ENCODE results near the gene SLC38A10. TPM values are rescaled to one million over a fixed set of nuclear protein-coding genes. Genes with fewer than 3 reads are reported as not detected.

SLC38A10 gene
- polyA plus RNA-seq, 6 donors from 2014 or later = 44.0 to 82.0 (median 51.0) TPM

GRCh38 chr17:81252987-81253329, 42.1 kb downstream of the SLC38A10 start:
- Mint-ChIP-seq H3K36me3 (peaks cover 5 to 7% of the 10 kb centered on the region in 2 donors), H3K27ac (peak overlapping the region in 2 of 6 donors; percentile 18 to 69), H3K4me3 (no peak overlapping the region), H3K9me3 (no peaks in the 10 kb centered on the region), H3K27me3 (no peaks in the 10 kb centered on the region), H3K4me1 (peaks cover 10 to 18% (median 11%) of the 10 kb centered on the region in 3 donors)
- DNase-seq (no peak), ATAC-seq (ENCODE audit: low read depth in 2 of 2) (peak in 1 of 2 donors; percentile 7)

GRCh38 chr17:81252326-81252986, 42.7 kb downstream of the SLC38A10 start:
- Mint-ChIP-seq H3K4me1 (peaks cover 10 to 18% (median 11%) of the 10 kb centered on the region in 3 donors), H3K36me3 (peaks cover 5 to 7% of the 10 kb centered on the region in 2 donors), H3K27me3 (no peaks in the 10 kb centered on the region), H3K4me3 (peak overlapping the region in 1 of 8 donors; percentile 77), H3K27ac (peak overlapping the region in 1 of 6 donors; percentile 71), H3K9me3 (no peaks in the 10 kb centered on the region)
- ATAC-seq (ENCODE audit: low read depth in 2 of 2) = no peak
- no peak for DNase-seq

DNA sequence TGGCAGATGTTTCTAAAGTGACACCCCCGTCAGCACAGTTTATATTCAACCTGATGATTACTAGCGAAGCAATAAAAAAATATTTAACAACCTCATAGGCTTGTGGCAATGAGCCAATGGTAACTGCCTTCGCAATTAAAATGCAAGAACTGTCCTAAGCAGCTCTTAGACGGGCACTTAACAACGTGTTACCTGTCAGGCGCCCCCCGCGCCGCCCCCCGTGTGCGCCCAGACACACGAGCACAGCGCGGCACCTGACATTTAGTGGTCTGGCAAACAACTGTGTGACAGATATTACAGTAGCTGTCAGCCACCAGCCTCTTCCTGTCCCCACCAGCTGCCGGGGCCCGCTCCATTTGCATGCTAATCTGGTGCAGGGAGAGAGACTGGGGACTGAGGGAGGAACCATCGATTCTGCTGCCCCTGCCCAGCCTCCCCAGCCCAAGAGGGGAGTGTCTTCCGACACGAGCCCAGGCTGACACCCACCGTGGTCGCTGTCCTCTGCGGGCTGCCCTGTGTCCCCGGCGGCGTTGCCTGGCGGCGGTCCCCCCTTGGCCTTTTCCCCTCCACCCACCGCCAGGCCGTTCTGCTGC, 43.3 kb downstream of the SLC38A10 start:
- H3K9me3 Mint-ChIP-seq = no peaks in the 10 kb centered on the region
- no peak overlapping the region for H3K27ac Mint-ChIP-seq
- H3K27me3 Mint-ChIP-seq = no peaks in the 10 kb centered on the region
- no peak overlapping the region for H3K4me3 Mint-ChIP-seq
- ATAC-seq (ENCODE audit: low read depth in 2 of 2) (peak in 1 of 2 donors; percentile 34), DNase-seq (no peak)
- peaks cover 5 to 7% of the 10 kb centered on the region in 2 donors for H3K36me3 Mint-ChIP-seq
- H3K4me1 Mint-ChIP-seq = peaks cover 10 to 20% (median 13%) of the 10 kb centered on the region in 3 donors

DNA sequence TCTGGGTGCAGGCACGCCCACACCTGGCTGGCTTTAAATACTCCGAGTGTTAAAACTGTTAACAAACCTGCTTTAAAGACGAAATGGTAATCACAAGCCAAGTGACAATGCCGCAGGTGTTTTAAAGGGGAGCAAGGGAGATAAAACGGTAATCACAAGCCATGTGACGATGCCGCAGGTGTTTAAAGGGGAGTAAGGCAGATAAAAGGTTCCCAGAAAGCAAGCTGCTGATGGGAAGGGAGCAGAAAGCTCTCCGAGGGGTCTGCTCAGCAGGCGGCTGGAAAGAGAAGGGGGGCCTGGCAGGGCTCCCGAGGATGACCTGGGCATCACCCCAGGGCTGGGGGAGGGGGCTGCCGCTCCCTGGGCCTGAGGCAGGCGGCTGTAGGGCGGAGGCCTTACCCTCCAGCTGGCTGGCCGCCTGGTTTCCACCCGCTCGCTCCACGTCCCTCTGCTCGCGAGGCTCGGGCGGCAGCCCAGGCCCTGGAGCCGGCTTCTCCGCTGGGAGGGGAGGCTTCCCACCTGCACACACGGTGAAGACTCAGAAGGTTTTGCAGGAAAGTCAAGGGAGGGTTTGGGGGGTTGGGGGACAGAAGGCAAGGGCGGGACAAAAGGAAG, 43.9 kb downstream of the SLC38A10 start:
- DNase-seq (no peak), ATAC-seq (ENCODE audit: low read depth in 2 of 2) (no peak)
- Mint-ChIP-seq H3K27ac (no peak overlapping the region), H3K9me3 (no peaks in the 10 kb centered on the region), H3K27me3 (no peaks in the 10 kb centered on the region), H3K36me3 (peaks cover 5 to 7% of the 10 kb centered on the region in 2 donors), H3K4me1 (peaks cover 10 to 22% (median 14%) of the 10 kb centered on the region in 3 donors), H3K4me3 (no peak overlapping the region)

DNA sequence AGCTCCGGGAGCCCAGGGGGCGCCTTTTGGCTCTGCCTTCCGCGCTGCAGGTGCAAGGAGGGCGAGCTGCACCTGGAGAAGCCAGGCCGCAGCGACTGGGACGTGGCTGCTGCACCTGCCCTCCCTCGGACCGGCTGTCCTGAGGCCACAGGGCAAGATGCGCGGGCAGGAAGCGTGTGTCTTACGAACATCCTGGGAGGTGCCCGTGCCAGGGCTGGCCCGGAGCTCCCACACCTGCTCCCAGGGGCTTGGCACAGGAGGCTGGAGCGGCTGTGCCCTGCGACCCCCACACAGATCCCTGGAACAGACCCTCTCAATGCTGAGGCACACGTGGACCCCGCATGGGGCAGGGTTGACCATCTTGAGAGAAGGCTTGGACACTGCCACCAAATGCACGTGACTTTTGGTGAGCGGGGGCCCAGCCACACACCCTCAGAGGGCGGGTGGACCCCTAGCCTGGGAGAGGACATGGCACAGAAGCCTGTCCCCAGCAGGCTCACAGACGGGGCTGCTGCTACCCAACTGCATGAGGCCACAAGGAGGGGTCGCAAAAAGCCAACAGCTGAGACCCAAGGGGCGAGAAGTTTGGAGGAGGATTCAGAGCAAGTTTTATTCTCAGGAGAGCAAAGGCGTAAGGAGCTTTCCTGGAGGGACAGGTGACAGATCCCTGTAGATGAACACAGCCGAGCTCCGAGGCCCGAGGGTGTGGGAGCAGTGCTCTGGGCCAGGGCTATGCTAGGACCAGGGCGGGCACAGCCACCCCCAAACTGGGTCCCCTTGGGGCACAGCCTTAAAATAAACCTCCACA, 44.6 kb downstream of the SLC38A10 start:
- H3K4me1 Mint-ChIP-seq = peaks cover 10 to 22% (median 14%) of the 10 kb centered on the region in 3 donors
- DNase-seq = no peak
- H3K9me3 Mint-ChIP-seq = no peaks in the 10 kb centered on the region
- peaks cover 5 to 7% of the 10 kb centered on the region in 2 donors for H3K36me3 Mint-ChIP-seq
- H3K27me3 Mint-ChIP-seq = no peaks in the 10 kb centered on the region
- peak overlapping the region in 2 of 6 donors; percentile 22 to 56 for H3K27ac Mint-ChIP-seq
- no peak for ATAC-seq (ENCODE audit: low read depth in 2 of 2)
- no peak overlapping the region for H3K4me3 Mint-ChIP-seq

DNA sequence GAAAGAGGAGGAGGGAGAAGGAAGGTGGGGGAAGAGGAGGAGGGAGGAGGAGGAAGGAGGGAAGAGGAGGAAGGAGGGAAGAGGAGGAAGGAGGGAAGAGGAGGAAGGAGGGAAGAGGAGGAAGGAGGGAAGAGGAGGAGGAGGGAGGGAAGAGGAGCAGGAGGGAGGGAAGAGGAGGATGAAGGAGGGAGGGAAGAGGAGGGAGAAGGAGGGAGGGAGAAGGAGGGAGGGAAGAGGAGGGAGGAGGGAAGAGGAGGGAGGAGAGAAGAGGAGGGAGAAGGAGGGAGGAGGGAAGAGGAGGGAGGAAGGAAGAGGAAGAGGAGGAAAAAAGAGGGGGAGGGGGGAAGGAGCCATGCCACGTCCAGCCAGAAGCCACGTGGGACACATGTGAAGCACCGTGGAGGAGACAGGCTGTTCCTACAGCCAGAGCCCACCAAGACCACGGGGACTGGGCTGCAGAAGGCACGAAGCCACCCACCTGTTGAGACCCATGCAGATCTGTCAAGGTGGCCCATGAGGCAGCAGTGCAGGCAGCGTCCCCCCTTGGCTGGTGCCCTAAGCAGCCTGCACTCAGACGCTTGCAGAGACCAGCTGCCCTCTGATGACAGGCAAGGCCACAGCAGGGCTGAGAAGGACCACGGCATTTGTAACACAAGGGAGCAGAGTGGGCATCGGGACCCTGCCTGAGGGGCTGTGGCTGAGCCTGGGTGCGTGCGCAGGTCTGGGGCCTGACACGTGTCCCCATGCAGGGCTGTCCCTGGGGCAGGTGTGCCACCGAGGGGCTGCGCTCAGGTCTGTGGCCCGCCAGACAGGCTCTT, 45.7 kb downstream of the SLC38A10 start:
- Mint-ChIP-seq H3K27ac (peak overlapping the region in 1 of 6 donors; percentile 37), H3K27me3 (no peaks in the 10 kb centered on the region), H3K36me3 (peaks cover 5 to 7% of the 10 kb centered on the region in 2 donors), H3K4me3 (no peak overlapping the region), H3K4me1 (peaks cover 10 to 22% (median 17%) of the 10 kb centered on the region in 3 donors), H3K9me3 (no peaks in the 10 kb centered on the region)
- no peak for ATAC-seq (ENCODE audit: low read depth in 2 of 2)
- no peak for DNase-seq

DNA sequence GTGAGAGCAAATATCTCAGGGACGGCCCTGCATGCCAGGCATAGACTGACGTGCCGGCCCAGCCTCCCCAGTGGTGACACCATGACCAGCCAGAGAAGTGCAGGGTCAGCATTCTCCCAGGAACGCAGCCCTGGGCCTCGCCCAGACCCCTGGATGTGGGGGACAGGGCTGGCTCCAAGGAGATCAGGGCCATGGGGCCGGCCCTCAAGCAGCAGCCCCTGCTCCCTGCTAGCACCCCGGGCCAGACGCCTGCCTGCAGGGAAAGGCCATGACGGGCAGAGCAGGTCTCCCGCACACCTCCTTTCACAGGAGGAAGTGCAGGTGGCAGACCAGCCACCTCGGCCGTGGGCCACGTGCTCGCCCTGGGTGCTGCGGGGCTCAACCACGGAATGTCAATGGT, 46.5 kb downstream of the SLC38A10 start:
- ATAC-seq (ENCODE audit: low read depth in 2 of 2) (no peak), DNase-seq (no peak)
- Mint-ChIP-seq H3K4me1 (peaks cover 6 to 17% (median 13%) of the 10 kb centered on the region in 3 donors), H3K9me3 (no peaks in the 10 kb centered on the region), H3K36me3 (peaks cover 5 to 7% of the 10 kb centered on the region in 2 donors), H3K27me3 (no peaks in the 10 kb centered on the region), H3K4me3 (no peak overlapping the region), H3K27ac (no peak overlapping the region)

DNA sequence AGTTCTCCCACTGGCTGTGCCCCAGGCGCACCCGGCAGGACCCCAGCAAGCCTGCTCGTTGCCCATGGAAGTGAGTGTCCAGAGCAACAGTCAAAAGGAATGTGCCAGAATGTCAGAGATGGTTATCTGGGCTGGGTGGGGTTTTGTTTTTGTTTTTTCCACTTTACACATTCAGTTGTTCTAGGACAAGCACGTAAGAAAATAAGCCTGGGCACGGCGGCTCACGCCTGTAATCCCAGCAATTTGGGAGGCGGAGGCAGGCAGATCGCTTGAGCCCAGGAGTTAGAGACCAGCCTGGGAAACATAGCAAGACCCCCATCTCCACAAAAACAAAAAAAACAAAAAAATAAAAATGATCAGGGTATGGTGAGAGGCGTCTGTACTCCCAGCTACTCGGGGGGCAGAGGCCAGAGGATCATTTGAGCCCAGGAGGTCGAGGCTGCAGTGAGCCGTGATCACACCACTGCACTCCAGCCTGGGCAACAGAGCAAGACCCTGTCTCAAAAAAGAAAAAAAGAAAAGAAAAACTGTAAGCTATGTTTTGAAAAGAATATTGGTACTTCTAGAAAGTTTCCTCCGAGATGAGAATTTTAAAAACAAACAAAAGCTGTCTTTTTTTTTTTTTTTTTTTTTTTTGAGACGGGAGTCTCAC, 47.6 kb downstream of the SLC38A10 start:
- Mint-ChIP-seq H3K4me1 (peaks cover 0 to 8% (median 6%) of the 10 kb centered on the region in 3 donors), H3K27me3 (no peaks in the 10 kb centered on the region), H3K27ac (no peak overlapping the region), H3K36me3 (no peaks in the 10 kb centered on the region), H3K4me3 (no peak overlapping the region), H3K9me3 (no peaks in the 10 kb centered on the region)
- DNase-seq = no peak
- ATAC-seq (ENCODE audit: low read depth in 2 of 2) = no peak

DNA sequence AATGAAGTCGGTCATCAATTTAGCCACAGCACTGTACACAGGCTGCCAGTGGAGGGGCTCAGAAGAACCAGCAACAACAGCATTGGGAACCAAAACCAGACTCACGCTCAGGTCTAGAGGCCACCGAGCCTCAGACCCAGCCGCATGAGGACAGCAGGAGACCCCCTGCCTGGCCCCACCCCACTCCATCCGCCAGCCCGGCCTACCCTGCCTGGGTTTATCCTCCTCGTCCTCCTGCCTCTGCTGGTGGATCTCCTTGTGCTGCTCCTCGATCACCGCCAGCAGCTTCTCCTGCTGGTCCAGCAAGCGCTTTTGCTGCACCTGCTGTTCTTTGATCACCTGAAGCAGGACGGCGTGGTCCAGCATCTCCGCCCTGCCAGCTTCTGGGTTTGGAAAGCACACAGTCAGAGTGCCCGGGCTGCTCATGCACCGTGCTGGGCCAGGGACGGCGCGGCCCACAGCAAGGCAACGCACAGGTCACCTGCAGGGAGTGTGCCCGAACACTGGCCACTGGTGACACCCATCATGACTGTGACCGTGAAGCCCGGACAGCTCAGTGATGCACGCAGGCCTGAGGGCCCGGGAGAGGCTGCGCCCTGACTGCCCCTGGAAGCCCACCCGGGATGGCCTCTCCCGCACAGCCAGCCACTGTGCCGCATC, 48.3 kb downstream of the SLC38A10 start:
- no peak for DNase-seq
- Mint-ChIP-seq H3K27ac (peak overlapping the region in 3 of 6 donors; percentile 74 to 94 (median 90)), H3K9me3 (no peaks in the 10 kb centered on the region), H3K27me3 (no peaks in the 10 kb centered on the region), H3K4me1 (peaks cover 4 to 11% (median 6%) of the 10 kb centered on the region in 3 donors), H3K4me3 (no peak overlapping the region), H3K36me3 (no peaks in the 10 kb centered on the region)
- ATAC-seq (ENCODE audit: low read depth in 2 of 2) = no peak

DNA sequence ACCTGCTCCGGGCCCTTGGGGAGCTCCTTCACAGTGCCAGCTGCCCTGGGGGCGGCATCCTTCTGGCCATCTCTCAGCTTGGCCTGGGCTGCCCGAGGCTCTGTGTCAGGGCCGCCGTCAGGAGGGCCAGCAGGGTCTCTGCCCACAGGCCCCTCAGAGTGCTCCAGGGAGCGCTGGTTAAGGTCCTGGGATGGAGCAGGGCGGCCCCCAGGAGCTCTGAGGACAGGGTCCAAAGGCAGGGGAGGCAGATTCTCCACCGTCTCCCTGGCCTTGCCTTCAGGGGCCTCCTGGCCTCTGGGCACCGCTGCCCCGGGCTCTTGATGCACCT, 48.8 kb downstream of the SLC38A10 start:
- H3K27me3 Mint-ChIP-seq = no peaks in the 10 kb centered on the region
- ATAC-seq (ENCODE audit: low read depth in 2 of 2) = no peak
- H3K27ac Mint-ChIP-seq = no peak overlapping the region
- H3K4me1 Mint-ChIP-seq = peaks cover 9 to 15% (median 10%) of the 10 kb centered on the region in 3 donors
- no peak for DNase-seq
- no peak overlapping the region for H3K4me3 Mint-ChIP-seq
- H3K9me3 Mint-ChIP-seq = no peaks in the 10 kb centered on the region
- H3K36me3 Mint-ChIP-seq = no peaks in the 10 kb centered on the region

- peaks cover 11 to 20% (median 13%) of the 10 kb centered on the region in 3 donors for H3K4me1 Mint-ChIP-seq
- no peak overlapping the region for H3K4me3 Mint-ChIP-seq
- DNase-seq (no peak), ATAC-seq (ENCODE audit: low read depth in 2 of 2) (no peak)
- no peaks in the 10 kb centered on the region for H3K9me3 Mint-ChIP-seq
- H3K27ac Mint-ChIP-seq = no peak overlapping the region
- no peaks in the 10 kb centered on the region for H3K36me3 Mint-ChIP-seq
- no peaks in the 10 kb centered on the region for H3K27me3 Mint-ChIP-seq
Observed at GRCh38 chr17:81245665-81246342, 49.3 kb downstream of the SLC38A10 start.

Data from naive B cell (primary cell).